ENCODE data around the gene NEU3.
"Not testable (repeated sequence)": the region's sequence is repeated elsewhere in the genome, so short reads cannot be mapped to it uniquely, and the experiment has no call there.

Gene NEU3

DNA sequence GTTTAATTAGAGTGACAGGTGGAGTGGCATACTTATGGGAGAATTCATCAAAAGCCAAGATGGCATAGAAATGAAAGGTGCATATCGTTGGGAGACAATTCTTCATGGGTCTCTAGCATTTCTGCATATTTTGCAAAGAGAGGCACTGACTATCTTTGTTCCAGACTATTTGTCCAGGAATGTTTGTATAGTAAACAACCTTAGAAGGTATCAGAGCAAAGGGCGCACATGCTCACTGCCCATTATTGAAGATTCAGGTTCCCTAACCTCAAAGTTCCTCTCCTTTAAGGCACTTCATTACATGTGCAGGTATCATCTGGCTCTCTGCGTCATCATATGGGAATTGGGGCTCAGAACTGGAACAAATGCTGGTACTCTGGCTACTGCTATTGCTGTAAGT lies 4.7 kb upstream of the NEU3 start:
- in situ Hi-C loops (cut with HindIII; ENCODE audit: low sequenced_read_pairs): no loop called here

DNA sequence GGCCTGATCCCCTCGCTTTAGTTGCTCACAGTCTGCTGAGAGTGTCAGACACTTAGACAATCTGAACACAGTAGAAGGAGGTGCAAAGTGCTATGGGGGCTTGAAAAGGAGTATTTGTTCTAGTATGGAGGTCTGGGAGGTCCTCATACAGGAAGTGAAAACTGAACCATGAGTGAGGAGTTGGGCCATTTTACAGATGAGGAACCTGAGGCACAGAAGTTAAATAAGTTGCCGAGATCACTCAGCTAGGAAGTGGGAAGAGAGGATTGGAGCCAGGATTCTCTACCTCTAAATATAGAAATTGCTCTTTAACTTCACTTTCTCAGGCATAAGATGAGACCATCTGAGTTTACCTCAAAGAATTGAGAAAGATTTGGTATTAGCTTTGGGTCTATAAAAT lies 4.0 kb upstream of the NEU3 start:
- in situ Hi-C loops (cut with HindIII; ENCODE audit: low sequenced_read_pairs): loop anchor here (5.0 kb wide), 1 partner anchor 52 kb away; no protein-coding TSS in a partner anchor

GRCh38 chr11:74989260-74989638 lies 516 bp downstream of the NEU3 start:
- in situ Hi-C loops (cut with HindIII; ENCODE audit: low sequenced_read_pairs): loop anchor here (5.0 kb wide), 1 partner anchor 57 kb away; no protein-coding TSS in a partner anchor

DNA sequence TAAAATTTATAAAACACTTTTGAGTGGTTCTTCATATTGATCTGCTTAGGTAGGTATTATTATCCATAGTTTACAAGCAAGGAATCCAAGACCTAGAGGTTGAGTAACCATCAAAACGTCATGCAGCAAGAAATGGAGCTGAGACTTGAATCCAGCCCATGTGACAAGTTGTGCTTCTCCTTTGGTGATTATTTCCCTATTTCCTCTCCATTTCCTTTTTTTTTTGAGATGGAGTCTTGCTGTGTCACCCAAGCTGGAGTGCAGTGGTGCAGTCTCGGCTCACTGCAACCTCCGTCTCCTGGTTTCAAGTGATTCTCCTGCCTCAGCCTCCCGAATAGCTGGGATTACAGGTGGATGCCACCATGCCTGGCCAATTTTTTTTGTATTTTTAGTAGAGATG lies 1.4 kb downstream of the NEU3 start:
- in situ Hi-C loops (cut with HindIII; ENCODE audit: low sequenced_read_pairs): not testable (repeated sequence)

GRCh38 chr11:74990941-74991340 lies 2.2 kb downstream of the NEU3 start:
- in situ Hi-C loops (cut with HindIII; ENCODE audit: low sequenced_read_pairs): no loop called here

- in situ Hi-C loops (cut with HindIII; ENCODE audit: low sequenced_read_pairs): no loop called here
Observed at GRCh38 chr11:74992852-74993251, 4.1 kb downstream of the NEU3 start.

DNA sequence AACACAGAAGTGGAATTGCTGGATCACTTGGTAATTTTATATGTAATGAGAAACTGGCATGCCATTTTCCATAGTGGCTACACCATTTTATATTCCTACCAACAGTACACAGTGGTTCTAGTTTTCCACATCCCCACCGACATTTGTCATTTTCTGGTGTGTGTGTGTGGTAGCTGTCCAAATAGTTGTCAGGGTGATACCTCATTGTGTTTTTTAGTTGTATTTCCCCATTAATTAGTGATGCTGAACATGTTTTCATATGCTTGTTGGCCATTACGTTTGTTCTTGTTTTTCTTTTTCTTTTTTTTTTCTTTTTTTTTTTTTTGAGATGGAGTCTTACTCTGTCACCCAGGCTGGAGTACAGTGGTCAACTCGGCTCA lies 12.2 kb downstream of the NEU3 start:
- in situ Hi-C loops (cut with HindIII; ENCODE audit: low sequenced_read_pairs): no loop called here

- in situ Hi-C loops (cut with HindIII; ENCODE audit: low sequenced_read_pairs): no loop called here
Observed at GRCh38 chr11:75001686-75002085, 13.0 kb downstream of the NEU3 start.

- in situ Hi-C loops (cut with HindIII; ENCODE audit: low sequenced_read_pairs): no loop called here
Observed at GRCh38 chr11:75002516-75002915, 13.8 kb downstream of the NEU3 start.

- in situ Hi-C loops (cut with HindIII; ENCODE audit: low sequenced_read_pairs): no loop called here
Observed at GRCh38 chr11:75004215-75004614, 15.5 kb downstream of the NEU3 start.

GRCh38 chr11:75011357-75011756 lies 22.6 kb downstream of the NEU3 start:
- in situ Hi-C loops (cut with HindIII; ENCODE audit: low sequenced_read_pairs): loop anchor here (5.0 kb wide), 2 partner anchors 104 to 201 kb away; no protein-coding TSS in a partner anchor

- in situ Hi-C loops (cut with HindIII; ENCODE audit: low sequenced_read_pairs): loop anchor here (5.0 kb wide), 2 partner anchors 105 to 200 kb away; no protein-coding TSS in a partner anchor
Observed at GRCh38 chr11:75011872-75012271, 23.1 kb downstream of the NEU3 start.

DNA sequence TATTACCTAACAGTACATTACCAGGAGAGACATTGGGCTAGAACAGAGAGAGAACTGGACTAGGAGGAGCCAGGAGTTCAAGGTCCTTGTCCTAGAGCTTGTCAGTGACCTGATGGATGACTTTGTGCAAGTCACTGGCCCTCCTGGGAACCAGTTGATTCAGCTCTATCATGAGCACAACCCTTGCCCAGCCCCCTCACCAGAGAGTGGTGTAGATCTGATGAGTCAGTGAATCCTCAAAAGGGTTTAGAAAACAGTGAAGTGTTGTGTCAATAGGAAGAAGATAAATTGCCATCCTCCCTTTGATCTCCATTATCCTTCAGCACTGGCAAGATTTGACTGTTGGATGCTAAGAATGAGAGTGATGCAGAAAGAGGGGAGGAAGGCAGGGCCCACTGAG lies 24.3 kb downstream of the NEU3 start:
- in situ Hi-C loops (cut with HindIII; ENCODE audit: low sequenced_read_pairs): loop anchor here (5.0 kb wide), 2 partner anchors 106 to 199 kb away; no protein-coding TSS in a partner anchor

DNA sequence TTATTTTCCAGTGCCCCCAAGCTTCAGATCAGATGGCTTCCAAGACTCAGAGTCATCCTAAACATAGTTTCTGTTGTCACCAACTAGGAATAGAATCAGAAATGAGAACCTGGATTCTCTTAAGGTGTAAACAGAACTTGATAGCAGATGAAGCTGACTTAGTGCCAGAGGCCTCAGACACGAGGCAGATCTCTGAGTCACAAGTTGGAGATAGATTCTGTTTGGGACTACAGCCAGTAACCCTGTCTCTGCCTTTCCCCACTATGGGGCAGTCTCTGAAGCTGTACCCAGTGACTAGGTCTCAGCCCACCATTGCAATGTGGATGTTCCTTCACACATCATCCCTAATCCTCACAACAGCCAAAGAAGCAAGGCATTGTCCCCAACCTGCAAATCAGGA lies 25.4 kb downstream of the NEU3 start:
- in situ Hi-C loops (cut with HindIII; ENCODE audit: low sequenced_read_pairs): loop anchor here (5.0 kb wide), 2 partner anchors 107 to 198 kb away; no protein-coding TSS in a partner anchor

- in situ Hi-C loops (cut with HindIII; ENCODE audit: low sequenced_read_pairs): not testable (repeated sequence)
Observed at GRCh38 chr11:75019200-75019599, 30.5 kb downstream of the NEU3 start.

GRCh38 chr11:75020328-75020727 lies 31.6 kb downstream of the NEU3 start:
- in situ Hi-C loops (cut with HindIII; ENCODE audit: low sequenced_read_pairs): not testable (repeated sequence)

DNA sequence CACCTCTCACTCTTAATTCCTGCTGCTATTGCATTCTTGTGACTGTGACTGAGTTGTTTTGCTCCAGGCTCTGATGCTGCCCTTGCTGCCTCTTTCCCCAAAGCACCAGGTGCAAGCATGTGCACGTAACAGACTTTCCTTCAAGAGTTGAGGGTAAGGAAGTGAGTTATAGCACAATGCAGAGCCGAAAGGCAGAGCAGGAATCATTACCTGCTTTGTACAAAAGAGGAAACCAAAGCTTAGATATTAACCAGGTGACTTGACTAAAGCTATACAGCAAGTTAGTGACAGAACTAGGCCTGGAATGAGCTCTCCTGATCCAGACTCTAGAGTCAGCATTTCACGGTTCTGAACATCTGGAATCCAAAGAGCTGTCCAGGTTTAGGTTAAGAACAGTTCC lies 33.6 kb downstream of the NEU3 start:
- in situ Hi-C loops (cut with HindIII; ENCODE audit: low sequenced_read_pairs): no loop called here

GRCh38 chr11:75022759-75023396 lies 34.1 kb downstream of the NEU3 start:
- in situ Hi-C loops (cut with HindIII; ENCODE audit: low sequenced_read_pairs): no loop called here

- in situ Hi-C loops (cut with HindIII; ENCODE audit: low sequenced_read_pairs): no loop called here
Observed at GRCh38 chr11:75023446-75024067, 34.8 kb downstream of the NEU3 start.

- in situ Hi-C loops (cut with HindIII; ENCODE audit: low sequenced_read_pairs): no loop called here
Observed at GRCh38 chr11:75024068-75024449, 35.3 kb downstream of the NEU3 start.

GRCh38 chr11:75024764-75025211 lies 36.1 kb downstream of the NEU3 start:
- in situ Hi-C loops (cut with HindIII; ENCODE audit: low sequenced_read_pairs): no loop called here

GRCh38 chr11:75025561-75025960 lies 36.8 kb downstream of the NEU3 start:
- in situ Hi-C loops (cut with HindIII; ENCODE audit: low sequenced_read_pairs): no loop called here
